GM12801 (cell line): ENCODE results near the gene TECPR2.

ENCODE experiments used
- CTCF ChIP-seq: IDR thresholded peaks from one replicate; pipeline ENCODE4 v1.5.1; 2011; ENCODE audit warnings: control low read depth; ENCODE audit not compliant: insufficient read length; ENCODE audit errors: extremely low read depth

The TECPR2 gene

GRCh38 chr14:102317564-102318248 is 45.0 kb upstream of the TECPR2 start:
- TF ChIP-seq CTCF = no peak

GRCh38 chr14:102318781-102319276 is 43.9 kb upstream of the TECPR2 start:
- no peak for TF ChIP-seq CTCF

GRCh38 chr14:102319351-102320032 is 43.2 kb upstream of the TECPR2 start, which contains the start of gene ZNF839:
Gene ZNF839 (plus strand): TSS chr14:102319746. CDS start chr14:102319766, 20 bp downstream.
- no peak for TF ChIP-seq CTCF

GRCh38 chr14:102320033-102320660 is 42.6 kb upstream of the TECPR2 start:
- no peak for TF ChIP-seq CTCF

GRCh38 chr14:102320671-102321455 is 41.9 kb upstream of the TECPR2 start:
- TF ChIP-seq CTCF = no peak

GRCh38 chr14:102321456-102322422 is 41.0 kb upstream of the TECPR2 start:
- TF ChIP-seq CTCF = no peak
